NCI-H69 (cell line): ENCODE measurements around the gene FRYL.
A peak's percentile ranks its signal among the peaks of the same experiment; 100 is the strongest.
"Not testable (repeated sequence)": the region's sequence is repeated elsewhere in the genome, so short reads cannot be mapped to it uniquely, and the experiment has no call there.

Experiments used
- DNase-seq: peaks from one replicate; lab custom pipeline; 2025; lab: John Stamatoyannopoulos, UW

Gene FRYL

DNA sequence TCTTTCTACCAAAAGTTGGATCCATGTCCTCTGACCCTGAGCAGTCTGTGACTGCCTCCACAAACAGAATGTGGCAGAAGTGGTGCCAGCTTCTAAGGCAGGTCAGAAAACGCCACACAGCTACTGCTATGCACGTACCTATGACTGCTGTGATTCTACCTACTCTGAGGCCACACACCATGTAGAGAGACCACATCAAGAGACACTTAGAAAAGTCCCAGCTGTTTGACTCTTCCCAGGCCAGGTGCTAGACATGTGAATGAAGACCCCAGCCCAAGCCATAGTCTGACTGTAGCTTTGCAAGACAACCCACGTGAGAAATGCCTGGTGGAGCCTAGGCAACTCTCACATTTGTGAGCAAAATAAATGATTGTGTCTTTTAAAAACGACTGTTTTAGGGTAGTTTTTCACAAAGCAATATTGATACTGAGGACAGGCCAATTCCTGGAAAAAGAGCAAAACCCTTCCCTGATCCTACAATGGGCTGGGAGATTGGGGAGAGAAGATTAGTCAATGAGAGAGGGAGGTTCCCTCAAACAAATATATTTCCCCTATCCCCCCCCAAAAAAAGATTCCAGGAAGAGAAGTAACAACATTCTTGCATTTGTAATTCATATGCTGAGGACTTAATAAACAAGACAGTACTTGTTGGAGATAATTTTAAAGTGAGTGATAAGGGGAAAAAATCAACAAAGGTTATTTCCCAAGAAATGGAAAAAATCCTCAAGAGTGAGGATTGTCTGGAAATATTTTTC lies 33.3 kb downstream of the FRYL start:
- no peak for DNase-seq

DNA sequence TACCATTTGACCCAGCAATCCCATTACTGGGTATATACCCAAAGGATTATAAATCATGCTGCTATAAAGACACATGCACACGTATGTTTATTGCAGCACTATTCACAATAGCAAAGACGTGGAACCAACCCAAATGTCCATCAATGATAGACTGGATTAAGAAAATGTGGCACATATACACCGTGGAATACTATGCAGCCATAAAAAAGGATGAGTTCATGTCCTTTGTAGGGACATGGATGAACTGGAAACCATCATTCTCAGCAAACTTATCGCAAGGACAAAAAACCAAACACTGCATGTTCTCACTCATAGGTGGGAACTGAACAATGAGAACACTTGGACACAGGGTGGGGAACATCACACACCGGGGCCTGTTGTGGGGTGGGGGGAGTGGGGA lies 34.9 kb downstream of the FRYL start:
- DNase-seq = not testable (repeated sequence)

DNA sequence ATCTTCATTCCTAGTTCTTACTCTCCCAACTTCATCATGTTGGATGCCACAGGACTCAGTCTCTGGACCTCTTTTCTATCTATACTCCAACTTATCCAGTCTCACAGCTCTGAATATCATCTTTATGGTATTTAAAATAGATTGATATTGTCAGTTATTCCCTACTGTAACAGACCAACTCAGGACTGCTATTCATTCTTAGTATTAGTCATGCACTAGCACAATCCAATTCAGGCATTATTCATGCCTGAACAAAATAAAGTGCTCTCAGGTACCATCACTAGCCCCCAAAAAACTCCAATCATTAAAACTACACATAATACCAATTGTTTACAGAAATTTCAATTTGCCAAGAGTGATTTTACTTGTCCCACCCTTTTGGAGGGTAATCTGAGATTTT lies 37.7 kb downstream of the FRYL start:
- no peak for DNase-seq

DNA sequence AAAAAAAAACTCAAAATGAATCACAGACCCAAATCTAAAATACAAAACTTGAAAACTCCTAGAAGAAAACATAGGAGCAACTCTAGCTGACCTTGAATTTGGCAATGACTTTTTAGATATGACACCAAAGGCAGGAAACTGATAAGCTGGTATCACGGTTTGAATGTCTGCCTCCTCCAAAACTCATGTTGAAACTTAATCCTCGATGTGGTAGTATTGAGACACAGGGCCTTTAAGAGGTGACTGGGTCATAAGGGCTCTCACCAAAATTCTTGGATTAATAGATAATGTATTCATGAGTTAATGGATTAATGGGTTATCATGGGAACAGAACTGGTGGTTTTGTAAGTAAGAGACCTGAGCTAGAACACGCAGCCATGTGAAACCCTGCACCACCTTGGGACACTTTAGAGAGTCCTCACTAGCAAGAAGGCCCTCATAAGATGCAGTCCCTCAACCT lies 40.5 kb downstream of the FRYL start:
- DNase-seq = no peak

DNA sequence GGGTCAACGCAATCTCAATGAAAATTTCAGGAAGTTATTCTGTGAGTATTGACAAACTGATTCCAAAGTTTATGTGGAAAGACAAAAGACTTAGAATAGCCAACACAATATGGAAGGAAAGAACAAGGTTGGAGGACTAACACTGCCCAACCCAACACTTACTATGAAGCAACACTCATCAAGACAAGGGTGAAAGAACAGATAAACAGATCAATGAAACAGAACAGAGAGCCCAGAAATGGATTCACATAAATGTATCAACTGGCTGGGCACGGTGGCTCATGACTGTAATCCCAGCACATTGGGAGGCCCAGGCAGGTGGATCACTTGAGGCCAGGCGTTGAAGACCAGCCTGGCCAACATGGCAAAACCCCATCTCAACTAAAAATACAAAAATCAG lies 41.2 kb downstream of the FRYL start:
- no peak for DNase-seq

DNA sequence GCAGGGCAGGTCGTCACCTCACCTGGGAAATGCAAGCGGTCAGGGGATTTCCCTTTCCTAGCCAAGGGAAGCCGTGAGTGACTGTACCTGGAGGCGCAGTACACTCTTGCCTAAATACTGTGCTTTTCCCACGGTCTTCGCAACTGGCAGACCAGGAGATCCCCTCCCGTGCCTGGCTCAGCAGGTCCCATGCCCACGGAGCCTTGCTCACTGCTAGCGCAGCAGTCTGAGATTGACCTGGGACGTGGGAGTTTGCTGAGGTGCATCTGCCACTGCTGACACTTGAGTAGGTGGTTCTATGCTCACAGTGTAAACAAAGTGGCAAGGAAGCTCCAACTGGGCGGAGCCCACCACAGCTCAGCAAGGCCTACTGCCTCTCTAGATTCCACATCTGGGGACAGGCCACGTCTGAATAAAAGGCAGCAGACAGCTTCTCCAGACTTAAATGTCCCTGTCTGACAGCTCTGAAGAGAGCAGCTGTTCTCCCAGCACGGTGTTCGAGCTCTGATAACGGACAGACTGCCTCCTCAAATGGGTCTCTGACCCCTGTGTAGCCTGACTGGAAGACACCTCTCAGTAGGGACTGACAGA lies 51.1 kb downstream of the FRYL start:
- not testable (repeated sequence) for DNase-seq

DNA sequence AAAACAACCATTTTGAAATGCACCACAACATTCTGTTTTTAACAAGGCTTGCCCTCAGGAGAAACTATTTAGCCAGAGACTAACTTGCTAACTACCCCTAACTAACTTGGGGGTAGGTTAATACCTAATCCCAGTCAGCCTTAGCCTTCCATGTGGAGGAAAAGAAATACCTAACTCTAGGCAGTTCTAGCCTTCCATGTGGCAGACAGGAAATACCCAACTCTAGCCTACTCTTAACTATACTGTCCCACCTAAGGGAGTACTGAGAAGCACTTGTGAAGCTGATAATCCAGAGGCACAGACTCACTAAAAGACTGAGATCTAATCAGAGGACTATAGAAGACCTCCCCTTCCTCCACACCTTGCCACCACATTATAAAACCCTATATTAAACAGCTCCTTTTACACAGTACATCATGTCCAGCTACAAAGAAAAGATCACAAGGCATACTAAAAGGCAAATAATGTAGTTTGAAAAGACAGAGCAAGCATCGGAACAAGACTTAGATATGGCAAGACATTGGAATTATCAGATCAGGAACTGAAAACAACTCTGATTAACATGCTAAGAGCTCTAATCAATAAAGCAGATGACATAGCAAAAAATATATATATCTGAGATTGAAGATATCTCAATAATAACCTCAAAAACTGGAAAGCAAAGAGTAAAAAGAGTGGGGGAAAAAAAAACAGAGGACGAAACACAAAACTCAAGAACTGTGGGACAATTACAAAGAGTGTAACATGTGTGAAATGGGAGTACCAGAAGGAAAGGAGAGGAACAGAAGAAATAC lies 52.2 kb downstream of the FRYL start:
- DNase-seq = no peak

DNA sequence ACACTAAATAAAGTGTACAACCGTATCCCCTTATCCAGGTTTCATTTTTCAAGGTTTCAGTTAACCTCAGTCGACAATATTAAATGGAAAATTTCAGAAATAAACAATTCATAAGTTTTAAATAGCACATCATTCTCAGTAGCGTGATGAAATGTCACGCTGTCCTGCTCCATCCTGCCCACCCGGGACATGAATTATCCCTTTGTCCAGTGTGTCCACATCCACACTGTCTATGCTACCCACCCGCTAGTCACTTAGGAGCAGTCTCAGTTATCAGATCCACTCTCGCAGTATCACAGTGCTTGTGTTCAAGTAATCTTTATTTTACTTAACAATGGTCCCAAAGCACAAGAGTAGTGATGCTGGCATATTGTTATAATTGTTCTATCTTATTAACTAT lies 54.7 kb downstream of the FRYL start:
- no peak for DNase-seq

DNA sequence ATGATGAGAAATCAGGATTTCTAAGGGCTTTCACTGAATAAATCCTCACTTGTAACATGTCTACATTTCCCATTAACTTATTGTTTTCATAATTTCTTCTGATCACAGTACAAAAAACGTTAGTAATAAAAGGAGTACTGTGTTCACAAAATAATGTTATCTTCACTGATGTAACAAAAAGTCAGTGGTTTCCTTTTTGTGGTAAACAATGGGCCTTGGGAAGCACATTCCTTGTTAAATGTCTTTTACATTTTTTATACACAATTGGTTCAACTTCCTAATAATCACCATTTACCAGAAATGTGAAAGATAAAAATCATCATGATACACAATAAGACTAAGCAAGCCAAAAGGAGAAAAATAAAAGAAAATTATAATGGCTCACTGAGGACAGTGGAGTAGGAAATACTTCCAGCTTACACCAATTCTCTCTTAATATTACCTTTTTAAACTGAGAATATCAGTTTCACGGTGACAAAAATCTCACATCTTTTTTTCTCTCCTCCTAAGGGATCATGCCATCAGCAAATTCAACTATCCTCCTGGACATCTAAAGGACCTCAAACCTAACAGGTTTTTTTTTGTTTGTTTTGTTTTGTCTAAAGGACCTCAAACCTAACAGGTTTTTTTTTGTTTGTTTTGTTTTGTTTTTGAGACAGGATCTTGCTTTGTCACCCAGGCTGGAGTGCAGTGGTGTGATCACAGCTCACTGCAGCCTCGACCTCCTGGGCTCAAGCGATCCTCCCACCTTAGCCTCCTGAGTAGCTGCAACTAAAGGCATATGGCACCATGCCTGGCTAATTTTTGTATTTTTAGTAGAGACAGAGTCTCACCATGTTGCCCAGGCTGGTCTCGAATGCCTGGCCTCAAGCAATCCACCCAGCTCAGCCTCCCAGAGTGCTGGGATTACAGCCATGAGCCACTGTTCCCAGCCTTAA lies 57.3 kb downstream of the FRYL start:
- DNase-seq = no peak

DNA sequence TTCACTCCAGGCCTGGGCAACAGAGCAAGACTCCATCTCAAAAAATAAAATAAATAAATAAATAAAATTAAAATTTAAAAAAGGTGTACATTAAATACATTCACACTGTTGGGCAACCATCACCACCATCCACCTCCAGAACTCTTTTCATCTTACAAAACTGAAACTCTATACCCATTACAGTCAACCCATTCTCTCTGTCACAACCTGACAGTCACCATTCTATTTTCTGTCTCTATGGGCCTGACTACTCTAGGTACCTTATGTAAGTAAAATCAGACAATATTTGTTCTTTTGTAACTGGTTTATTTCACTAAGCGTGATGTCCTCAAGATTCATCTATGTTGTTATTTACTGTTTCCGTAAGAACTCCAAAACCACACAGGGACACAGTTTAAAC lies 59.6 kb downstream of the FRYL start:
- no peak for DNase-seq

DNA sequence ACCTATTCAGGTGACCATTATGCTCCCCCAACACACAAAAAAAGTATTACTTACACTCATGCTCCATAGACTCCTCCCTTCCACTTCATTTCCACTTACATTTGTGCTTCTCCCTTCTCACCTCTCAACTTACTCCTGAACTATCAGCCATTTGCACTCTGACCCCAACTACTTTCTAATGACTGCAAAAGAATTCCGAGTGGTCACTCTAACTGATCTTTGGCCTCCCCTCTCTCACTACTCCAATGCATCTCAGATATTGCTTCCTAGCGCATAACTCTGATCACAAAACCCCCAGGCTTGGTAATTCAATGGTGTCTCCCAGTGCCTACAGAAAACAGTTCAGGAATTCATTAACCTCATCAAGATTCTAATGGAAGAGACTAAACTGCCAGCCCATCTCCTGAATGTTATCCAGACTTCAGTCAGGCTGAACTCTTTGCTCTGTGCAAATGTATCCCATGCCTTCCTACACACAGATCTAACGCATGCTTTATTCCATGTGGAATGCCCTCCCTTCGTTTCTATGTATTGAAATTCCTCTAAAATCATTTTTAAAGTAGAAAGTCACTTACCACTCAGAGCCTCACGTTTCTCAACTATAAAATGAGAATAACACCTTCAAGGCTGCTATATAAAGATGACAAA lies 61.1 kb downstream of the FRYL start:
- DNase-seq = no peak

DNA sequence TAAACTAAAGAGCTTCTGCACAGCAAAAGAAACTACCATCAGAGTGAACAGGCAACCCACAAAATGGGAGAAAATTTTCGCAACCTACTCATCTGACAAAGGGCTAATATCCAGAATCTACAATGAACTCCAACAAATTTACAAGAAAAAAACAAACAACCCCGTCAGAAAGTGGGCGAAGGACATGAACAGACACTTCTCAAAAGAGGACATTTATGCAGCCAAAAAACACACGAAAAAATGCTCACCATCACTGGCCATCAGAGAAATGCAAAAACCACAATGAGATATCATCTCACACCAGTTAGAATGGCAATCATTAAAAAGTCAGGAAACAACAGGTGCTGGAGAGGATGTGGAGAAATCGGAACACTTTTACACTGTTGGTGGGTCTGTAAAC lies 63.8 kb downstream of the FRYL start:
- not testable (repeated sequence) for DNase-seq

DNA sequence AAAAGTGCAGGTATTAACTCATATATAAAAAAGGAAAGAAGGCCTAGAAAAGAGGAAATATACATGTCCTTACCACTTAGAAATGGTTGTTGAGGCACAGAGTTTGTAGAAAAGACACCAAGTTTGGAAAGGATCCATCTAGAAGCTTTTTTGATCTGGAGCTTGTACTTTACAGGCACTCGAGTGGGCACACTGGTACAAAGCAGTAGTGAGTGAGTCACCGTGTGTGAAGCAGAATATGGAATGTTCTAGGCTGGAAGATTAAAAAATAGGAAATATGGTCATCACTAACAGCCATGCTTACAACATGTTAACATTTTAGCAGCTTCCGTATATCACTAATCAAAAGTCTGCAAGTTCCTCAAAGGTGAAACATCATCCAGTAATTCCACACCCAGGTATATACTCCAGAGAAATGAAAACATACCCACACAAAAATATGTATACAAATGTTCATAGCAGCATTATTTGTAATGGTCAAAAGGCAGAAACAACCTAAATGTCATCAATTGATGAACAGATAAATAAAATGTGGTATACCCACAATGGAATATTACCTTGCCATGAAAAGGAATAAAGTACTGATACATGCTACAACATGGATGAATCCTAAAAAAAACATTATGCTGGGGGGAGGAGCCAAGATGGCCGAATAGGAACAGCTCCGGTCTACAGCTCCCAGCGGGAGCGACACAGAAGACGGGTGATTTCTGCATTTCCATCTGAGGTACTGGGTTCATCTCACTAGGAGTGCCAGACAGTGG lies 69.5 kb downstream of the FRYL start:
- no peak for DNase-seq

DNA sequence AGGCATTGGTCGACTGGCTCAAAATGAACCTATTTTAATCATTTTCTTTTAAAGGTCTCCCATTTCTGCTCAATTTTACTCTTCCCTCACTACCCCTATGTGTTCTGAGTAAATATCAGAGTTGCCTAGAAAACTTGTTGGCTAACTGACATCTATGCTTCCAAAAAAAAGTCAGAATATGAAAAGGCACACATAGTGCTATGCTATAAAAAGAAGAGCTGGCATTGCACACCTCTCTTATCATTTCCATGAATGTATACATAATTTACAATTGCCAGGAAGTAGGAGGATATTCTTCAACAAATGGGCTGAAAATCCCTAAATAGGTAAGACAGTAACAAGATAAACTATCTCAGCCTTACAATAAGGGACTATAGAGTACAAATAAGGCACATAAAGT lies 70.2 kb downstream of the FRYL start:
- DNase-seq = no peak

DNA sequence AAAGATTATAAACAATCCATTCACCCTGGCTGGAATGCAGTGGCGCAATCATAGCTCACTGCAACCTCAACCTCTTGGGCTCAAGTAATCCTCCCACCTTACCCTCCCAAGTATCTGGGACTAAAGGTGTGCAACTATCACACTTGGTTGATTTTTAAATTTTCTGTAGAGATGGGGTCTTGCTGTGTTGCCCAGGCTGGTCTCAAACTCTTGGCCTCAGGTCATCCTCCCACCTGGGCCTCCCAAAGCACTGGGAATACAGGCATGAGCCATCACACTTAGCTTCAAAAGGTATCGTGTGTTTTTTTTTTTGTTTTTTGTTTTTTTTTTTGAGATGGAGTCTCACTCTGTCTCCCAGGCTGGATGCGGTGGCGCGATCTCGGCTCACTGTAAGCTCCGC lies 71.5 kb downstream of the FRYL start:
- DNase-seq = no peak

DNA sequence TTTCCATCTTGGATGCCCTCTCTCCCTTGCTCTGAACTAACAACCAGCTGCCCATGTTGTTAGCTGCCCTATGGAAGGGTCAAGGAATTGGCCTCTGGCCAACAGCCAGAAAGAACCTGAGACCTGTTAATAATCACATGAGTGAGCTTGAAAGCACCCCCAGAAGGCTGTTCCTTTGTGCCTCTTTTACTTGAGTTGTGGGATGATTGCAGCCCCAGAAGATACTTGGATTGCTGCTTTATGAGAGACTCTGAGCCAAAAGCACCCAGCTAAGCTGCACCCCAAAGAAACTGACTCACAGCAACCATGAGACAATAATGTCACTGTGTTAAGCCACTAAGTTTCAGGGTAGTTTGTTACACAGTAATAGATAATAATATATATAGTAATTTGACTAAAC lies 73.3 kb downstream of the FRYL start:
- peak; percentile 75 for DNase-seq

DNA sequence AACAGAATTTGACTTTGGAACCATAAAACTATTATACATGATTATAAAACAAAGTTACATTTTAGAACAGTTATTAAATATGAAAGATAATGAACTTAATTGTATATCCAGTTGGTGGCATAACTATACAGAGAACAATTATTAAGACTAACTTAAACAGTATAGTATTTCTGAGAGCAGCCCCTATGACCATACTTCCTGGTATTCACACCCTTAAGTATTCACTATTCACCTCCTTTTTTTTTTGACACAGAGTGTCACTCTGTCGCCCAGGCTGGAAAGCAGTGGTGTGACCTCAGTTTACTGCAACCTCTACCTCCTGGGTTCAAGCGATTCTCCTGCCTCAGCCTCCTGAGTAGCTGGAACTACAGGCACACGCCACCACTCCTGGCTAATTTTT lies 74.5 kb downstream of the FRYL start:
- DNase-seq = no peak

DNA sequence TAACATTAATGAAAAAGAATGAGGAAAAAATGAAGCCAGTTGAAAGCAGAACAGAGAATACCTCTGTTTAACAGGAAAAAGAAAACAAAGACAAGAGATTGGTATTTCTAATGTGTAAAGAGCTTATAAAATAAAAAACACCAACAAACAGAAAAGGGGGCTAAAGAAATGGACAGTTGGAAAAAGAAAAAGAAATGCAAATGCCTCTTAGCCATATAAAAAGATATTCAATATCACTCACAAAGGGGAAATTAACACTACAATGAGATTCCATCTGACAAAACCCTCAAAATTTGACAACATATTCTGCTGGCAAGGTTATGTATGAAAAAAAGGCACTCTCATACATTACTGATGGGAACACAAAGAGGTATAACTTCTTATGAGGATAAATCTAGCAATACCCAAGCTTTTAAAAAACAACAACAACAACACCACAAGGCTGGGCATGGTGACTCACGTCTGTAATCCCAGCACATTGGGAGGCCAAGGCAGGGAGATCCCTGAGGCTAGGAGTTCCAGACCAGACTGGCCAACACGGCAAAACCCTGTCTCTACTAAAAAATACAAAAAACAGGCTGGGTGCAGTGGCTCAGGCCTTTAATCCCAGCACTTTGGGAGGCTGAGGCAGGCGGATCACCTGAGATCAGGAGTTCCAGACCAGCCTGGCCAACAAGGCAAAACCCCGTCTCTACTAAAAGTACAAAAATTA lies 75.8 kb downstream of the FRYL start:
- DNase-seq = no peak

DNA sequence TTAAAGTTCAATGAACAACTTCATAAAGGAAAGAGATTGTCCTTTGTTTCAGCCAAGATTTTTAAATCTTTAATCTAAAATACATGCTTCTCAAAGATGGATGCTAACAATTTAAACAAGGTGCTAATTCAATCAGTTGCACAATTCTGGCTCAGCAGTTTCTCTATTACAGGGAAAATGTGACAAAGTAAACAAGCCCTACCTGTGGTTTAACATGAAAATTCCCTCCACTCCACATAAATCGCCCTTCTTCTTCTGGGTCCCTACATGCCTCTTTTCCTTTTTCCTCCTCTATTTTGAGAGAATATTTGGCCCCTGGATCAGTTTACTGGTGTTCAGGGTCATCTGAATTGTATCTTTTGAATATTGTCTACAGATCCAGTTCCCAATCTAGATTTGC lies 80.6 kb downstream of the FRYL start:
- no peak for DNase-seq
